HG02970 (cell line): ENCODE results near the gene ZBTB42.

Source experiments
- ATAC-seq: cut with Tn5 transposase; IDR thresholded peaks from one replicate; pipeline ENCODE4 v1.9.1; 2021; ENCODE audit warnings: mild to moderate bottlenecking, moderate library complexity, moderate number of reproducible peaks; ENCODE audit not compliant: unreplicated experiment, low FRiP score

Gene ZBTB42

DNA sequence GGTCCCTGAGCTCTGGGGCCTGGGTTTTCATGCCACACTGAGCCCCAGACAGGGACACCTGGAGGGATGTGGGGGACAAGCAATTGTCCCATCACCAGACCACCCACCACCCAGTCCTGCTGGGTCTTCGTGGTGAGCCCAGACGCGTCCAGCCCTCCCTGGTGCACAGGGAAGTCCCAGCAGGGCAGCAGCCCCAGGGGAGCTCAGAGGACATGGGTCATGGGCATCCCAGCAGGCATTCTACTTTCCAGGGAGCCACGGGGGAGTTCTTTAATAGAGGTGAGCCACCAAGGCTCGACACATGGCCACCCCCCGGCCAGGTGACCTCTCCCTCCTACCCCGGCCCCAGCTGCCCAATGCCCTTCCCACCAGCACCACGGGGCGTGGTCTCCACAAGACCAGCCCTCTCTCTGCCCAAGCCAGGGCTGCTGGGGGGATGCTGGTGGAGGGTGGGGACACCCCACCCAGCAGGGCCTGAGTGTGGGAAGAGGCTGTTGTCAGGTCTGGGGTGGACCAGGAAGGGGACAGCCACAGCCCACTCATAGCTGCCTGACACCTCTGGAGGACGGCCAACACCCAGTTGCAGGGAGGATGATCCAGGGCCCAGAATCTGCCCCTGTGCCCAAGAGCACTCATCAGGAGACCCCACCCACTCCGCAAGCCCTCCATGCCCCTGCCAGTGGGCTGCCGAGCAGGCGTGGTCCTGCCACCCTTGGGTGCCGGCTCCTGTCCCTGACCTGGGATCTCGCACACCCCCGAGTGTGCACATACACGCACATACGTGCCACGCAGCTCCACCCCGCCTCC lies 19.4 kb upstream of the ZBTB42 start:
- no peak for ATAC-seq

DNA sequence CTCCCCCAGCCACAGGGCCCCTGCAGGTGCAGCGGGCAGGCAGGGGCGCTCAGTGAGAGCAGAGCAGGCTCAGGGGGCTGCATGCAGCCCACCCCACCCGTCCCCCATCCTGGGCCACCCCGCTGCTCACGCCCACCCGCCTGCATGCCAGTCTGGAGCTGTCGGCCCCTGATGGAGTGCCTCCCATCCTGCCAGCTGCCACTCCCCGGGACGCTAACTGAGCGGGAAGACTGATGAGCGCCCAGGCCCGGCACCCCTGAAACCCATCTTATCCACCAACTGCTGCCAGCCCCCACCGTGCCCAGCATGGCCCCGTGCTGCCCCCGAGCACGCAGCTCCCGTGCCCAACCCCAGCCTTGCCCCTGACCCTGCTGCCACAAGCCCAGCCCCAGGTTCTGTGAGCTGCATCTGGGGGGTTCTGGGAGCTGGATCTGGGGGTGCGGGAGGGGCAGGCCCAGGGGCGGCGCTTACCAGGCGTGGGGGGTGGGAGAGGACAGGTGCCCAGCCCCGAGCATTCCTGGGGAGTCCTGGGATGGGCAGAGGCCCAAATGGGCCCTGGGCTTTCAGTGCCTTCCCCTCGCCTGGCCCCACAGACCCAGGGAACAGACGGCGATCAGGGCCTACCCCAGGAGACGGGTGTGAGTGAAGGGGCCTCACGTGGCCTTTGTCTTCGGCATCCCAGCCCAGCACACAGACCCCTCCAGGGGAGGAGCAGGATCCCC lies 18.7 kb upstream of the ZBTB42 start:
- ATAC-seq = no peak

DNA sequence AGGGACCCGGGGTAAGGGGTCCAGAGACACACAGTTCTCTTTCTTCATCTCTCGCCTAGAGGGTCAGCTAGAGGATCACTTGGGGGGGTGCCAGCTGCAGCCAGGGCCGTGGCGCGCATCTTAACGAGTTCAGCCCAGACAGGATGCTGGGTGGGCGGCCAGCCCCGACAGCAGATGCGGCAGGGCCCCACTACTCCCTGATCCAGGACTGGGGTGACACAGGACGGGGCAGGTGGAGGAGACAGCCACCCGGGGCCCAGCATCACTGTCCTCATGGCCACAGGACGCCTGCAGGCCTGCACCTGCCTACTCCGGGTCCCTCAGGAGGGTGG lies 18.1 kb upstream of the ZBTB42 start:
- ATAC-seq = no peak

DNA sequence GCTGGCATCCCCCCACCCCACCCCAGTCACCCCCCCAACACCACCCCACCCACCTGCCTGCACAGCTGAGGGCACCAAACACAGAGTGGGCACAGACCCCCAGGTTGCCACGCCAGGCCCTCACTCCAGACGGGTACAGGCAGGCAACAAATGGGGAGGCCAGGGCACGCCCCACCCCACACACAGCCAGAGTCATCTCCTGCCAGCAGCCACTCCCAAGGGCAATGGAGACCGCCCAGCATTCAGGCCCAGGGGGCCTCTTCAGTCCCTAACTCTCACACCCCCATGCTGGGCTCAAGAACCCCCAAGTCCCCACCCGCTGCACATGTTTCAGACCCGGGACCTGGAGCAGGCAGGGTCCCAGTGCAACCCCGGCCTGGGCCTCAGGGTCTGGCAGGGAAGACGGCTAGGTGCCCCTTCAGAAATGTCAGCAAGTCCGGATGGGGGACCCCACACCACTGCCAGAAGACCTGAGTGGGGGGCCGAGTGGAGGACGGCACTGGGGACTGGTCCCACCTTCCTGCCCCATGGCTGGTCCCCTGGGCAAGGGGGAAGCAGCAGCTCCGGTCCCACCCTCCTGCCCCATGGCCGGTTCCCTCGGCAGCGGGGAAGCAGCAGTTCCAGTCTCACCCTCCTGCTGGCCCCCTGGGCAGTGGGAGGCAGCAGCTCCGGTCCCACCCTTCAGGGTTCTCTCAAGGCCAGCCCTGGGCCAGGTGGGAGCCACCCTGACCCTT lies 17.2 kb upstream of the ZBTB42 start:
- no peak for ATAC-seq

DNA sequence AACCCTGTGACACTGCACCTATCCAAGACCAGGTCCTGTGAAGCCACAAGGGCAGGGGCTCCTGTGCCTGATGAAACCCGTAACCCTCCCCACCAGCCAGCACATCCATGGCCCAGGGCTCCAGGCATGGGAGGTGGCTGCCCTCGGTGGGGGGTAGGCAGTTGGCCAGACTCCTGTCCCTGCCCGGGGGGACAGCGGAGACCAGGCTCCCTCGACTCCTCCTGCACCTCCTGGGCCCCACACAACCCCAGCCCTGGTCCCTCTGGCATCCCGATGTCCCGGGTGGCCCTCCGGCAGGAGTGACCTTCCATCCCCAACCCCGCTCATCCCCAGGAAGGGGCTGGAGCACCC lies 16.7 kb upstream of the ZBTB42 start:
- no peak for ATAC-seq

DNA sequence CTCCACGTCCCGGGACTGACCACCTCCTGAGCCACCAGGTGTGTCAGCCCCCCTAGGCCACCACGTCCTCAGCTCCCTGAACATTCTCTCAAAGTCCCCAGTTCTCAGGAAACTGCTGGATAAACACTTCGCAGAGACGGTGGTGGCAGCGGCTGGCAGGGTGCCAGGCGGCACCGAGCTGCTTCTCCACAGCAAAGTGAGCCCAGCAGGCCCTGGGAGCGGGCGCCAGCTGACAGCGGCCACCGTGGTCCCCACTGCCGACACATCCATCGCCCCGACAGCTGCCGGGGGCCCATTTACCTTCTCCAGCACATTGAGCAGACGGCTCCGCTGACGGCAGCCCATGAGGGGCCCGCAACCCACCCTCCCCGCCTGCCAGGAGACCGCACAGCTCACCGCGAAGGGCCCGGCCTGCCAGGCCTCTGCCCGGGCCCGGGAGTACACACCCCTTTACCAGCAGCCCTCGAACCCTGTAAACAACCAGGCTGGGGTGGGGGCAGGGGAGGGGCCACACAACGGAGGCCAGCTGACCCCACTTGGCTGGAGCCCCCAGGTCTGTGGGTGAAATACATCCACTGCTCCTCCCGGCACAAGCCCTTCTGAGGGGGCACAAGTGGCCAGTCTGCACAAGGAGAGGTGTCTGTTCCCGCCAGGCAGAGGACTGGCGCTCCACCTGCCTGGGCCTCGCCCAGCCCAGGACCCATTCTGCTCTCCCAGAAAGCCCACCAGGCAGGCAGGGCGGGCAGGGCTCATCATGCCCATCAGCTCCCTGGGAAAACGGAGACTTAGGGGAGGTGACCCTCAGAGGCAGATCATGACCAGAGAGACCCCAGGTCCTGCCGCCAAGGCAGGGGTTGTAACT lies 15.8 kb upstream of the ZBTB42 start:
- ATAC-seq = no peak

DNA sequence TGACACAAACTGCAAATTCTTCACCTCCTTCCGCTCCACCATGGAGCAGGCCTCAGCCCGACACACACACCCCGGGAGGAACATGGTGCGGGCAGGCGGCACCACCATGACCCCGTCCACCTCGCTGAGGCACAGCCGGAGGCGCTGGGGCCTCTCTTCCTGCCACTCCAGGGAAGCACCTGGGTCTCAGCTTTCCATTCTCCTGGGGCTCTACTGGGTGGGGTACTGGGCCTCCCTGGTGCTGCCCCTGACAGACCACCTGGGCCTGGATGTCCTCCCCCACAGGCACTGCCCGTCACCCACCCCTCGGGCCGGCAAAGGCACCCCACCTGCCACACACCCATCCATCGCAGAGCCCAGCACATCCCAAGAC lies 15.2 kb upstream of the ZBTB42 start:
- ATAC-seq = no peak

DNA sequence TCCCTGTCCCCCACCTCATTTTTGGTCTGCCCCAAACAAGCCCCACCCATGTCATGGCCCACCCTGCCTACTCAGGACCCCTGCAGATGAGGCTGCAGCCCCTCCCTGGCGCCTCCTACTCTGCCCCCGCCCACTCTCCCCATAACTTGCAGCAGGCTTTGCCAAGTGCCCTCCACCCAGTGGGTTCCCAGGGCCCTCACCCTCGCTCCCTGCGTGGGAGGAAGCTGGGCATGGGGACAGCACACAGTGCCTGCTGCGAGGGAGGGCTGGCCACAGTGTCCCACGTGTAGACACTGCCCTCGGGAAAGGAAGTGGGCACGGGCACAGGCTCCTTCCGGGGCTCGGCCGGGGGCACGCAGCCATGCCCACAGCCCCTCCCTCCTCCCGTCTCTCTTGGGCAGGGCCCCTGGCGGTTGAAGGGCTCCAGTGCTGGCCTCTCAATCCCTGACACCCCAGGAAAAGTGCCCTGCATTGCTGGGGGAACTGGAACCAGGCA lies 14.8 kb upstream of the ZBTB42 start:
- ATAC-seq = no peak

DNA sequence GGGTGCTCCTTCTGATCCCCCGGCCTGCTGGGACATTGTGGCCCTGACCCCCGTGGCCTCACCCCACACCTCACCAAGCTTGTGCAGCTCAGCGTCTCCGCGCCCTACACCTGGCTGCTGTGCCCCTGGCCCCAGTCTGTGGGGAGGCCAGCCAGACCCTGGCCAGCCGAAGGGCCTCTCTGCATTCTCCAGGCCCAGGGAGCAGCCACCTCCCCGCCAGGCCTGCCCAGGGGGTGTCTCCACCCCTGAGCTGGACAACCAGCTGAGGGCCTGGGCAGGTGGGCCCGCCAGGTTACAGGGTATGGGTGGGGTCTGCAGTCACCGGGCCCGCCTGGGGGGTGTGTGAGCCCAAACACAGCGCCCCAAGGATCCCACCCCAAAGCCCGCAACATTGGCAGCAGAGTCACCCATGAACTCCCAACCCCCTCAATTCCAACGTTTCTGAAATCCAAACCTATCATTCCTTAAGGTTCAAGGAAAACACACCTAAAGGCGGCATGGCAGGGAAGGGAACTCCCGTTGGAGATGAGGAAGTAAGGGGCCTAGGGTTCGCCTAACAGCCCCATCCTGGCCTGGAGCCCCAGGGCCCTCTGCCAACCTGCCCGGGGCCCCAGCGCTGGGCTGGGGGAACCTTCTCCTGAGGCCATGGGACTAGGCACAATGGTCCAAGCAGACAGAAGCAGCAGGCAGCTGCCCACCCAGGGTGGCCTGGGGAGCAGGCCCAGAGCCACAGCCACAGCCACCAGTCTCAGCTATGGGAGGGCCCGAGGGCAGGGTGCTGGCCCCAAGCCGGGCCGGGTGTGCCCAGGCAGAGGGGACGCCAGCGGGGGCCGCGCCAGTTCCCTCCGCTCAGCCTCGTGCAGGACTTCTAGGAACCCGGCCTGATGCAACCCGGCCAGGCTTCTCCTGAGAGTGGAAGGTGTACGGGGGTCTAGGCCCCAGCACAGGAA lies 13.9 kb upstream of the ZBTB42 start:
- no peak for ATAC-seq

DNA sequence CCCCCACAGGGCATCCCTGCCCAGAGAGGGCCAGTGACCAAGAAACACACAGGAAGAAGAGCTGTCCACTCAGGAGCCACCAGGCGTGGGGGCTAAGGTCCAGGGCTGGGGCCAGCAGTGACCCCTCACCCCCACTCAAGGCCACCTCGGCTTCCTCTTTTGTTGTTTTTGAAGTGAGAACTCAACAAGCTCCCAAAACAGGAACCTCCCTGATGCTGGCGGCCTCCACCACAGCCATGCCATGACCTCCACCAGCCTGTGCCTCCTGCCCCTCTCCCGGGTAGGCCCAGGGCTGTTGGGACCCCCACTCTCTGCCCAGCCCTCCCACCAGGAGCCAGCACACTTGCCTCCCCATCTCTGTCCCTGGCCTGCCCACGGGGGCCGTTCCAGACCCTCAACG lies 13.2 kb upstream of the ZBTB42 start:
- no peak for ATAC-seq

DNA sequence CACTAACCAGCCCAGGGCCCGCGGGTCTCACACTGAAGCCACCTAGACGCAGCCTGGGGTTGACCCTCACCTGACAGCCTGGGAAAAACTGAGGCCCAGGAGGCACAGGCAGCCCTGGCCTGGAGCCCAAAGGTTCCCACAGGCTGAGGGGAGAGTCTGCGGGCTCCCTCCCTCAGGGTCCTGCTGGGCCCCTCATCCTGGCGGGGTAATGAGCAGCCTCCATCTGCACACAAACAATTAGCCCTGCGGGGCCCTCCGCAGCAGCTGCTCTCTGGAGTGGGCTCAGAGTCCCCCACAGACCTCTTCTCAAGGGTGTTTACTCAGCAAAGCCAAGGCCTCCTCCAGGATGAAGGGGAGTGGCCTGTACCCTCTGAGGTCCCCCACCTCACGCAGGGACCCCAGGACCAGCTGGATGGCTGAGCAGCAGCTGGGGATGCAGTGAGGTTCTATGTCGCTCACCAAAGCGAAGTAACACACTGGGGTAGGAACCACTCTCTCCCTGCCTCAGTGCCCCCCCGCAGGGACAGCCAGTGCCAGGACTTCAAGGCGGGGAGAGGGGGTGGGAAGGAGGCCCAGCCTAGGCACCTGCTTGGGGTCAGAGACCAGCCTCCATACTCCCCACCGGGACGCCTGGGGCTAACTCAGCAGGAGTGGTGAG lies 12.6 kb upstream of the ZBTB42 start:
- no peak for ATAC-seq

DNA sequence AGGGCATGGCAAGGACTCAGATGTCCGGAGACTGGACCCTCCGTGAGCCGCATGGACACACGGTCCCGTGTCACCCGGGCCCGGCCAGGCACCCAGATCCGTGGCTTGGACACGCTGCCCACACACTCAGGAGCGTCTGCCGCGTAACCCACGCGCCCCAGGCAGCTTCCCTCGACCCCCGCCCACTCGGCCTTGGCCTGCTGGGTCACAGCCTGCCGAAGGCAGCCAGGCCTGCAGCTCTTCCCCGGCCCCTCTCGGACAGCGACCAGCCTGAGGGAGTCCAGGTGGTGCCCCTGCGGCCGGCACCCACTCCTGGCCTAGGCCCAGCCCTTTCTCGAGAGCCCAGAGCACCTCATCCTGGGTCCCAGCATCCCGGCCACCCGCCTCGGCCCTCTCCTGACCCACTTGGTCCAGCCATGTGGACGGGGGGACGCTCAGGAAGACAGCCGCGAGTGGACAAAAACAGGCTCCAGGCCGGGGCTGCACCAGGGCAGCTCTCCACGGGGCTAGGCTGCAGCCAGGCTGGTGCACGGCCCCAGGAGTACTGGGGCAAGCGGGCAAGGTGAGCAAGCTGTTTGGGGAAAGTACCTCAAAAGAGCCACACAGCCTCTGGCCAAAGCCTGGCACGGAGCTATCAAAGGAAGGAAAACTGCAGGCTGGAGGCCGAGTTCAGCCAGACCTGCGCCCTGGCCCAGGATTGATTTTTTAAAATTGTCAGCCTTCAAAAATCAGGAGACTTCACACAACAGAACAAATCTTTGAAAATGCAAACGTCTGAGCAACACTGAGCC lies 11.8 kb upstream of the ZBTB42 start:
- no peak for ATAC-seq

DNA sequence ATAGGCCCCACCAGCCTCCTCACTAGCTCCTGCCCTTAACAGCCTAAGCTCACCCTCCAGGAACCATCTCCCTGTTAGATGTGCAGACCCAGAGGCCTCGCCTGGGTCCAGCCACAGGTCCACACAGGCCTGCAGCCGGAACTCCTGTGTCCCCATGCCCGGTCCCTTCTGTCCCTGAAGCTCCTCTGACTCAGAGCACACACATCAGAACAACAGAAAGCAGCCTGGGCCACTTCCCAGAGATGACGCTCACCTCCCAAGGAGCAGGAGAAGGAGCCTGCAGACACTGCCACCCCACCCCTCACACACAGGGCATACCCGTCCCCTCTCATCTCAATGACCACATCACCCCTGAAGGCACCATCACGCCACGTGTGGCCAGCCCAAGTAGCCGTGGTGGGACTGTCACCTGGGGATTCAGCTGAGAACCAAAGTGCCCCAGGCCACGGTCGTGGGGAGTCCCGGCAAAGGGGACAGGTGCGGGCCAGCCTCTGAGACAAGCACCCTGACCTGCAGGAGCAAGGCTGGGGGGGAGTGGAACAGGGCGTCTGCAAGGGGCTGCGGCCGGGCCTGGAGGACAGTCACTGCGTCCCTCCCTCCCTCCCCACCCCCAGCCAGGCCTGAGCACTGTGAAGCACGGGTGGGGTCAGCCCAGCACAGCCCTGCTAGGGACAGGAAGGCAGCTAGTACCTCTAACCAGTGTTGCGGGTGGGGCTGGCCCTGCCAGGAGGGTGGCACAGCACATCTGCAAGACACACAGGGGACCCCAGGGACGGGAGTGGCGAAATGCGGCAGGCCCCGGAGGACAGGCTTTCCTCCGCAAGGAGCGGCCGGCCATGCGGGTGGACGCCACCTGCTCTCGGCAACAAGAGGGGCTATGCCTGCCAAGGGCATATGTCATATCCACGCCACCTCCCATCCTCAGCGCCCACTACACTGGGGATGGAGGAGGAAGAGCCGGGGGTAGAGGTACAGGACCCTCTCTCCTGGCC lies 10.9 kb upstream of the ZBTB42 start:
- no peak for ATAC-seq

DNA sequence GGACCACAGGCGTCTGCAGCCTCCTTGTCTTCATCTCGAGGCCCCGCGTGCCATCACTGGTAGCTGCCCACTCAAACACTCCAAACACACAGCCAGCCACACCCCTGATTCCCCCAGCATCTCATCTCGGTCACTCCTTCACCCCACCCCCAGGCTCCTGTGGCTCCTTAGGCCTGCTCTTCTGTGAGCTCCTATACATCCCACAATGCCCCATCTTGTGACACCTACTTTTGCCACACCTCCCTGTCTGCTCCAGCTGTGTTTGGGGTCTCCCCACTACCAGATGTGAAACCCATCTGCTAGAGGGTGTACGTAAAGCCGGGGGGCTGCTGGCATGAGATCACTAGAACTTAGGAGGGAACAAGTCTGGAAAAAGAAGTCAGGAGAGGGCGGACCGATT lies 9.5 kb upstream of the ZBTB42 start:
- ATAC-seq = no peak

DNA sequence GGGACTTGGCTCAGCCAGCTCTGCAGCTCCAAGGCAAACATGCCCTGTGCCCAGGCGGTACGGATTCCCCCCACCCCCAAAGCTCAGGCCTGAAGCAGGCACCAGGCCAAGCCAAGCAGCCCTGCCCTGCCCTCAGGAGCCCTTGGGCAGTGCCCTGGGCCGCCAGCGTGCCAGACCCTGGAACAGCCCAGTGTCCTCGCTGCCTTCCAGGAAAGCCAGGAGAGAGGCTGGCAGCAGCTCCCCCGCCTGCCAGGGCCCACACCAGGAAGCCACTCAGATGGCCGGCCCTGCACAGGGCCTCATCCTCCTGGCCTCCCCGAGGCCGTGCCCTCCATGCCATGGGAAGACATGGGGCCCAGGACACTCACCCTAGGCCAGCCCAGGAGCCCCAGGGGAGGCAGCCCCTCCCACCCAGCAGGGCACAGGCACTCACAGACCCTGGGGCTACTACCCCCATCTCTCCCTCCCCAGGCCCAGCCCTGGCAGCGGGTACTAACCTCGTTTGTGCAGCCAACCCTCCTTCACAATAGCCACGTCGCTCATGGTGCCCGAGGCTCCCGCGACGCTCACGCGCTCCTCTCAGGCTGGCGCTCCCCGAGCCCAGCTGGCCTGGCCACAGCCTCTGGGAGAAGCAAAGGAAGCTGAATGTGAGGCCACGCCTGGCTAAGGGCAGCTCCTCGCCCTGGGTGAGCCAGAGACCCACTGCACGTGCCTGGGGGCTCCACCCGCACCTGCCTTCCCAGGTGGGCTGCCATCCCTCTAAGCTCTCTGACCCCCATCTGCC lies 8.6 kb upstream of the ZBTB42 start:
- no peak for ATAC-seq
